GM21529 (cell line): ENCODE data around the gene AUNIP.

Experiments used
- ATAC-seq: cut with Tn5 transposase; IDR thresholded peaks from one replicate; pipeline ENCODE4 v1.9.1; 2021; ENCODE audit not compliant: unreplicated experiment

Gene AUNIP

DNA sequence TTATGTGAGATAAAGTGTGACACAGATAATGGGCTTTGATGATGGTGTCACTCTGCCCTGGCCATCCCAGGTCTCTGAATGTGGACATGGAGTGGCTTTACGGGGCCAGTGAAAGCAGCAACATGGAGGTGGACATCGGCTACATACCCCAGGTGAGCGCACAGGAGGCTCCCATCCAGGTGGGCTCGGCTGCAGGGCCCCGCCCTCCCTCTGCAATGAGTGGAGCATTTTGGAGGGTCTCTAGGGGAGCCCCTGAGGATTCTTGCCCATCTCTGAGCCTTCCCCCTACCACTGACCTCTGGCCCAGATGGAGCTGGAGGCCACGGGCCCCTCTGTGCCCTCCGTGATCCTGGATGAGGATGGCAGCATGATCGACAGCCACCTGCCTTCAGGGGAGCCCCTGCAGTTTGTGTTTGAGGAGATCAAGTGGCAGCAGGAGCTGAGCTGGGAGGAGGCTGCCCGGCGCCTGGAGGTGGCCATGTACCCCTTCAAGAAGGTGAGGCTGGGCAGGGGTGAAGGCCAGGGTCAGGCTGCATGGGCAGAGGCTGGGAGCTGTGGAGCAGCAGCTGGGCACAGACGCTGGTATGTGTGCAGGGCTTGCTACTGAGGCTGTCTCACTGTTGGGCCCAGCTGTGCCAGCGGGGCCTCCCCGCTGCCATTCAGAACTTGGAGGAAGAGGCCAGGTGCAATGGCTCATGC, 47.7 kb downstream of the AUNIP start:
- ATAC-seq: no peak

DNA sequence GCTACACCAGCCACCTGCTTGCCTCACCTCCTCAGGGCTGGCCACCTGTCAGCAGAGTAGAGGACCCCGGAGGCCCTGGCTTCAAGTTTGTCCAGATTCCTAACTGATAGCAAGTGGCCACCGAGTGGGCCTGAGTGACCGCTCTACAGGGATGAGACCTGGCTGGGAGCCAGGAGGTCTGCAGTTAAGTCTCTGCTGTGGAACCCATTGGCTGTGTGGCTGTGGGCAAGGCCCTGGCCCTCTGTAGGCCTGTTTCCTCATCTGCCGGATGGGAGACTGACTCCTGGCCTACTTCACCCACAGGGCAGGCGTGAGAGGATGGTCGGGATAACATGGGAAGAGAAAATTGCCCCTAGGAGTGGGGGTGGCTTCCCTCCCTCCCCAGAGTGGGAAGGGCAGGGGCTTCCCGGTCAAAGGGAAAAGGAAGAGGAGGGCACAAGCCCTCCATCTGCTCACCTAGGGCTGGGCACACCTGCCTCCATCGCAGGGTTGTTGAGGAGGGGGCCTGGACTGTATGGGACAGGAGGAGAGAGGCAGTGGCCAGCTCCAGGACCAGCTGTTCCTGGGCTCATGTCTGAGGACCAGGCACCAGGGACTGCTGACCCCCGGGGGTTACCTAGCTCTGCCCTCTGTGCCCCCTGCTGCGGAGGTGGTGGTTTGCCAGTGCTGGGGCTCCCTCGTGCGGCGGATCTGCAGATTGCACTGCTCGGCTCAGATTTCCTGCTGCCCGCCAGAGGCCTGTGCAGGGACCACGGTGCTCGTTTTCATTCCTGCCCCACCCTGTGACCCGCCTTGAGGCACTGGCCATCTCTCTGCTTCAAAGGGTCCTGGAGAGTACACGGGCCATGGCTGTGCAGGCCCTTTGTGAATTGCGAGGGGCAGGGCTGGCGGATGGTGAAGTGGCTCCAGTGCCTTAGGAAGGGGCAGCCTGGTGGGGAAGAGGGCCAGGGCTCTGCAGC, 48.6 kb downstream of the AUNIP start:
- no peak for ATAC-seq

DNA sequence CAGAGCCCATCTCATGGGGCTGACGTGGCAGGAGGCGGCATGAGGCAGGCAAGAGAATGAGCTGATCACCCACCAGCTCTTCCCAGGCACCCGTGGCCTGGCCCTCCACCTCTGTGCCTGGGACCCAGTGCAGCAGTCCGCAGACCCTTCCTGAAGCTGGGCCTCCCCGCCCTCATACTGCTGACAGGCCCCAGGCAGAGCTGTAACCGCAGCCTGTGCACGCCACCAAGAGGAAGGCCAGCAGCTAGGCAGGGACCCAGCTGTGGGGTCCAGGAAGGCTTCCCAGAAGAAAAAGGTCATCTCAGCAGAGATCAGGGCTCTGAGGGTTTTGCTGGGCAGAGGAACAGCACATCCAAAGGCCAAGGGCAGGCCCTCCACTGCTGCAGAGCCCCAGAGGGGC, 49.3 kb downstream of the AUNIP start:
- ATAC-seq: no peak

DNA sequence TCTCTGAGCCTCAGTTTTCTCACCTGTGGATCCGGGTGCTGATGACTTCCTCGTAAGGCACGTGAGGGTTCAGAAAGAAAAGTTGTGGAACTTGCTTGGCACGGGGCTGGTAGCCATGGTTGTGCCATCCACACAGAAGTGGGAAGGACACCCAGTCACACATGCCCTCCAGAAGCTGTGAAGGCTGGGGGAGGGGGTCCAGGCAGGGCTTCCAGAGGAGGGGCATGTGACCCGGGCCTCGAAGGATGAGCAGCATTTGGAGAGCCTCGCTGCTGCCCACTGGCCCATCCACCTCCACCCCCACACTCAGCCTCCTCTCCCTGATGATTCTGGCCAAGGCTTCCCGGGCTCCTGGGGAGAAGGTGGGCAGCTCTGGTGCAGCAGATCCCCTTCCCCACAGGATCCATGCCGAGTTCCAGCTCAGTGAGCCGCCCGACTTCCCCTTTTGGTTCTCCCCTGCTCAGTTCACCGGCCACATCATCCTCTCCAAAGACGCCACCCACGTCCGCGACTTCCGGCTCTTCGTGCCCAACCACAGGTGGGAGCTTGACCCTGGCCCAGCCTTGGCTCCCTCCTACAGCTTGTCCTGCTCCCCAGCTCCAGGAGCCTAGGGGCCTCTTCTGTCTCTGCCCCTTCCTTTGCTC, 49.9 kb downstream of the AUNIP start:
- ATAC-seq: no peak

DNA sequence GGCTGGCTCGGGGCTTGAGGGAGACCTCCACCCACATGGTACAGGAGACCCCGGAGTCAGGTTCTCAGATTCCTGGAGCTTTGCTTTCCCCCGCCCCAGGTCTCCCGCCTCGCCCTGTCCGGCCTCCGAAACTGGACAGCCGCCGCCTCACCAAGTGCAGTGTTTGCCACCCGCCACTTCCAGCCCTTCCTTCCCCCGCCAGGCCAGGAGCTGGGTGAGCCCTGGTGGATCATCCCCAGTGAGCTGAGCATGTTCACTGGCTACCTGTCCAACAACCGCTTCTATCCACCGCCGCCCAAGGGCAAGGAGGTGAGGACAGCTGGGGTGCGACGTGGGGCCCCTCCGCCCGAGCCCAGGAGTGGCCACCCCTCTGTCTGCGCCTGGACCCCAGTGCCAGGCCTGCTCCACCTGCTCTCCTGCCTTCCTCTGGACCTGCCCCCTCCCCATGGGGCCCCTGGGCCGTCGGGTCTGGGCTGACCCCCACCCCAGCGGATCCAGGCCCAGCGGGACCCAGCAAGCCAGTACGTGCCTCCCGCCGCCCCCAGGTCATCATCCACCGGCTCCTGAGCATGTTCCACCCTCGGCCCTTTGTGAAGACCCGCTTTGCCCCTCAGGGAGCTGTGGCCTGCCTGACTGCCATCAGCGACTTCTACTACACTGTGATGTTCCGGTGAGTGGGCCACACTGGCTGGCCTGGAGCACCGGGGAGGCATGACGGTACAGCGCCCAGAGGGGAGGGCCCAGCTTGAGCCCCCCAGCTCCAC, 50.6 kb downstream of the AUNIP start:
- ATAC-seq: no peak

DNA sequence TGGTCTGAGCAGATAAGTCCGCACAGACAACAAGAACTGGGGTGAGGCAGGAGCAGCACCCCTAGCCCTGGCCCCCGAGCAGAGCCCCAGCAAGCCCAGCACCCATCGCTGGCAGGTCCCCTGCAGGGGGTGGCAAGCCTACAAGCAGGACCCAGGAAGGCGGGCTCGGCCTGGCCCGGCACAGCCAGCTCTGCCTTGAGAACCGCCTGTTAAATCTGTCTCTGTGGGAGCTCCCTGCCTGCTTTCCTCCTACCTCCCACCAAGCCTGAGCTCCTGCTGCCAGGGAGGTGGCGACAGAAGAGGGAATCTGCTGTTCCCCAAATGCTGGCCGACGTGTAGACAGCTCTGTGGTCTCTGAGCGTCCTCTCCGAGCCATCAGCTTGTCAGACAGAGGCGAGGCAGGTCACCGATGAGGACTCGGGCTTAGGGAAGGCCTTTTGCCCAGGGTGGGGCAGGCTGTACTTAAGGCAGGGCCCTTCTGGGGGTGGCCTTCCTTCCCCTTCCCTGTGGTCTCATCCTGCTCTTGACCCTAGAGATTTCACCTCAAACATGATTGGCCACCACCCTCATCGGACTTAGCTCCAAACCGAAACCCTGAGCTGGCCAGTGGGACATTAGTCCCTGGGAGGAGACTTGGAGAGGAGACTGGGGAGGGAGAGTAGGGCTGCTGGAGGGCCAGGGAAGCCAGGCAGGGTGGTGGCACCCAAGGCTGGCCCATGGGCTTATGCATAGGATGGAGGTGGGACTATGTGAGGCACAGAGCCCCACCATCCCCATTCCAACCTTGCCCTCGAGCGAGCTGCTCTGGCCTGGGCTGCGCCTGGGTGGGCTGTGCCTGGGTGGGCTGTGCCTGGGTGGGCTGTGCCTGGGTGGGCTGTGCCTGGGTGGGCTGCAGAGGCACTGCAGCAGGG, 51.5 kb downstream of the AUNIP start:
- ATAC-seq: no peak

DNA sequence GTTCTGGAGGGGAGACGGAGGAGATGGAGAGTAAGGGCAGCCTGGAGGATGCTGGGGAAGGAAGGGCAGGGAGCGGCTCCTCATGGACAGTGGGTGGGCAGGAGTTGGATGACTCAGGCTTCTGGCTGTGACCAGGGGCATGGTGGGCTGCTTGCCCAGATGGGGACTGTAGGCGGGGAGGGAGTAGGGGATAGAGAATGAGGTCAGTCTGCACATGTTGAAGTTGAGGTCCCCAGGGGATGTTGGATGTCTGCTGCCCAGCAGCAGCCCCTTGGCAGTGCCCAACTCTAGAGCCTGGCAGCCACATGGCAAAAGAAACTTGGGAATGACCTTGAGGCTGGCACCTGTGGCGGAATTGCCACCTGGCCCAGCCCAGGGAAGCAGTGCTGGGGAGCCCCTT, 52.8 kb downstream of the AUNIP start:
- no peak for ATAC-seq

DNA sequence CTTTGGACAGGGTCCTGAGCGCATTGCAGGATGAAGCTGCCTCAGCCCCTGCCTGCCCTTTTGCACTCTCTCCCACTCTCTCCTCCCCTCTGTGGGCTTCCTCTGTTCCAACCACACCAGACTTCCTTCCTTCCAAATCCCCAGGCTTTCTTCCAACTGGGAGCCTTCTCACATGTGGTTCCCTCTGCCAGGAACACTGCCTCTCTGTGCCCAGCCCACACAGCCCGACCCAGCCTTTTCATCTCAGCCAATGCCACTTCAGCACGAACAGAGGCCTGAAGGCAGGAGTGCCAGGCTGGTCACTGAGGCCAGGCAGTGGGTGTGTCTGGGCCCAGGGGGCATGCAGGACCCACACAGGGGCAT, 53.4 kb downstream of the AUNIP start:
- ATAC-seq: no peak

DNA sequence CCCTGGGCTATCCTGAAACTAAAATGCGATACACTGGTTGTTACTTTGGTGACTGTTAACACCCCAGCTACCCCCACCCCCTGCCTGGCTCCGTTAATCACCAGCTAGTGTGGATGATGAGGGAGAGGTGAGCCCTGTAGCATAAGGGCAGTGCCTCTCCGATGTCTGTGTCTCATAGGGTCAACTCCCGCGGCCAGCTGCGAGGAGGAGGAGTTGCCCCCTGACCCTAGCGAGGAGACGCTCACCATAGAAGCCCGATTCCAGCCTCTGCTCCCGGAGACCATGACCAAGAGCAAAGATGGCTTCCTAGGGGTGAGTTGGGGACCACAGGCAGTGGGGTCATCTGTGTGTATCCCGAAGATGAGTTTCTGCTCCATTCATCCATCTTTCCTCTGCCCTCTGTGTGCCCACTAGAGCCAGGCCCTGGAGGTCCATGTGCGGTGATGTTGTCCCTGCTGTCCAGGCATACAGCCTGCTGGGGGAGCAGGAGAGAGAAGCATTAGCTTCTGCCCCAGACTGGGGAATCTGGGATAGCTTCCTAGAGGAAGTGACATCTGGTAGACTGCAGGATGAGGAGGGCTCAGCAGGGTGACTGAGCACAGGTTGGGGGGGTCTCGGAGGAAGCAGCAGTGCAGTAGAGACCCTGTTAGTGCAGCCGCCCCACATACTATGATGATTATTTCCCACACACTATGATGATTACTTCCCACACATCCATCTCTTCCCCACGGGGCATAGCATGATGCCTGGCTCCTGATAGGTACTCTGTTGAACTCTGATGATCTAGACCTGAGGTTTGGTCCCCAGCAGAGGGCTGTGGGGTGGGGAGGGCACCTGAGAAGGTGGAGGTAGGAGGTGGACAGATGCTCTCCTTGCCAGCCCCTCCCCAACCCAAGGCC, 54.0 kb downstream of the AUNIP start:
- no peak for ATAC-seq

DNA sequence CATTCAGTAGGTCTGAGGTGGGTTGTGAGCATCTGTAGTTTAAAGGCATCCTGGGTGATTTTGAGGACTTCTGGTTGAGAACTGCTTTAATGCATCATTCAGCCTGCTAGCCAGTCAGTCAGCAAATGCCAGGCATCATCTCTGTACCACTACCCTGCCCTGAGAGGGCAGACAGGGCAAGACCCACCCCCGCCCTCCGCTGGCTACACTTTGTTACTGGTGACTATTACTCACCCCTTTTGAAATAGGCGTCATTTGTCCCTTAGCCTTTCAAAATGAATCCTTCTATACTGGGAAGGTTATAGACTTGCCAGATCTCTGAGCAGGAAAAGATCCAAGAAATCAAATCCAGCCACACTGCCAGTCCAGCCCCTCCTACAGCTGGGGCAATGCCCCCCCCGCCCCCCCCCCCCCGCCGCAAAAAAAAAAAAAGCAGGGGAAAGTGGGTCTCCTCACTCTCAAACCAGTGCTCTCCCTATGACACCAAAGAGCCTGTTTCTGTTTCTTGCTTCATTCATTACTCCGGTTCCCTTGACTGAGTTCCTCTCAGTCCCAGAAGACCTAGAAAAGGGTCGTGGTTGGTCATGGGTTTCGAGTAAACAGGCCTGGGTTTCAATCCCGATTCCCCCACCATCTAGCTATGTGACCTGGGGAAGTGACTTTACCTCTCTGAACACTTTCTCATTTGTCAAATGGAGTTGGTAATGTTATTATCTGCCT, 54.9 kb downstream of the AUNIP start:
- peak; percentile 61 for ATAC-seq

DNA sequence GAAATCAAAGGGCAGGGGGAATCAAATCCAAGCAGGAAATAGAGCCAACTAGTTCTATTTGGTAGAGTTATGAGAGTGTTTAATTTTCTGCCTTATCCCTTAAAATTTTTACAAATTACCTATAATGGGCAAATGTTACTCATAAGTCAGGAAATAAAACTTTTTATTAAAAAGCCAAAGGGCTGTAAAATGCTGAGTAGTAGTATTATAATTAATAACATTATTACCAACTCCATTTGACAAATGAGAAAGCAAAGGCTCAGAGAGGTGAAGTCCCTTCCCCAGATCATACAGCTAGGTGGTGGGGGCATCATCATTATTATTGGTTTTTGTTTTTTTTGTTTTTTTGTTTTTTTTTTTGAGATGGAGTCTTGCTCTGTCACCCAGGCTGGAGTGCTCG, 55.9 kb downstream of the AUNIP start:
- ATAC-seq: no peak

DNA sequence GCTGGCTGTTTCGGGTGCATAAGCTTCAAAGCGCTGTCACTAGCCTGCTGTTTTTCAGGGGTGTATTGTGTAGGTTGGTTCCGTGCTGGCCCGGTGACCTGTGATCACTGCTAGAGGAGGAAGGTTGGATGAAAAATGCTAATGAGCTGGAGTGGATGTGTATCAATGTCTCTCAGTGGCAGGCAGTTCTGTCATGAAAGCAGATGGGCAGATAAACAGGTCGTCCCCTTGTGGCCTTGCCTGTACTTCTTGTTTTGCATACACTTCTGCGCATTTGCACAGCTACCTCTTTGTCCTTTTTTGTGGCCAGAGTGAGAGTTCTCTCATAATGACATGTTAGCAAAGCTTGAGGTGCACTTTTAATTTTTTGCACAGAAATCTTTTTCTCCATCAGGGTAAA, 56.3 kb downstream of the AUNIP start:
- ATAC-seq: peak; percentile 56

DNA sequence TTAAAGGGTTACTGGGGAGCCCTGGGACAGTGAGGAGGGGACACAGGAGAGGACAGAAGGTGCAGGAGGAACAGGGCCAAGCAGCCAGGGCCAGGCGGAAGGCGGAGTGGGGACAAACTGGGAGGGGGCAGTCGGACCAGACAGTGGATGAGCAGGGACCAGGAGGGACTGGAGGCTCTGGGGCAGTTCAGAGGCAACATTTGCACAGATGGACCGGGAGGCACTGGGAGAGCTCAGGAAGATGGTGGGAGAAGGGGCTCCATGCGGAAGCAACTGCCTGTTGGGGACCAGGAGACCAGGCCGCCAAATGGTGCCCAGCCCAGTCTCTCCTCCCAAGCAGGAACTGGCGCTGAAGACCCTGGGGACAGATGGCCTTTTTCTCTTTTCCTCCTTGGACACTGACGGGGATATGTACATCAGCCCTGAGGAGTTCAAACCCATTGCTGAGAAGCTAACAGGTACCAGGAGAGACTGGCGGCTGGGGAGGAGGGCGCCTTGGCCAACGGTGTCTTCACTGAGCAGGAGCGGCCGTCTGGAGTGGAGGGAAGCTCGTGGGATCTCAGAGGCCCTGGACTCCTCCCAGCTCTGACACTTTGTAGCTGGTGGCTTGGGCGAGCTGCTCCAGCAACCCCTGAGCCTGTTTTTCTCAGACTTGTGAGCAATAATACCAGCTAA, 58.4 kb downstream of the AUNIP start:
- ATAC-seq: no peak

DNA sequence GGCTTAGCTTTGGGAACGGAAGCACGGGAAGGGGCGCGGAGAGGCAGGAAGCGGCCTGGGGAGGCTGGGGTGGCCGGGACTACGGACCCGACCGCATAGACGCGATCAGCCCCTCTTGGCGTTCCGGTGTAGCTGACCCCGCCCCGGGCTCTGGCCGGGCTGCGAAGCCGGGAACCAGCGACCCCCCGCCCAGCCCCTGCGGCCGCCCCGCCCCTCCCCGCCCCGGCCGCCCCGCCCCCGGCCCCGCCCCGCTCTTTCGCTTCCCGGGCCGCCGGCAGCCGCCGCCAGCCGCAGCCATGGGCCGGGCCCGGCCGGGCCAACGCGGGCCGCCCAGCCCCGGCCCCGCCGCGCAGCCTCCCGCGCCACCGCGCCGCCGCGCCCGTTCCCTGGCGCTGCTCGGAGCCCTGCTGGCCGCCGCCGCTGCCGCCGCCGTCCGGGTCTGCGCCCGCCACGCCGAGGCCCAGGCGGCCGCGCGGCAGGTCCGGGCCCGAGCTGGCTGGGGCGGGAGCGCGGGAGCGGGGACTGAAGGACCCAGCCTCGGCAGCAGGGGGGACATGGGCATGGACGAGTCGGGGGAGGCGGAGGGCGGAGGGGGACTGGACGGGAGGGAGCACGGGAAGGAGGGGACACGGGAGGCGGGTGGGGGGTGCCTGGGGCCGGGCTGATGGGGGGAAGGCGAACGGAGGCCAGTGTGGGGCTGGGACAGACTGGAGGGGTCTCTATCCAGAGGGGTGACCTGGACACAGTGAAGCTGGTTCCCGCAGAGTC, 59.1 kb downstream of the AUNIP start, which contains the start of gene SELENON:
TSS of gene SELENON (plus strand) at position 259 of the 768 bp plus-strand sequence. CDS start at position 297, 38 bp downstream.
- ATAC-seq: no peak

DNA sequence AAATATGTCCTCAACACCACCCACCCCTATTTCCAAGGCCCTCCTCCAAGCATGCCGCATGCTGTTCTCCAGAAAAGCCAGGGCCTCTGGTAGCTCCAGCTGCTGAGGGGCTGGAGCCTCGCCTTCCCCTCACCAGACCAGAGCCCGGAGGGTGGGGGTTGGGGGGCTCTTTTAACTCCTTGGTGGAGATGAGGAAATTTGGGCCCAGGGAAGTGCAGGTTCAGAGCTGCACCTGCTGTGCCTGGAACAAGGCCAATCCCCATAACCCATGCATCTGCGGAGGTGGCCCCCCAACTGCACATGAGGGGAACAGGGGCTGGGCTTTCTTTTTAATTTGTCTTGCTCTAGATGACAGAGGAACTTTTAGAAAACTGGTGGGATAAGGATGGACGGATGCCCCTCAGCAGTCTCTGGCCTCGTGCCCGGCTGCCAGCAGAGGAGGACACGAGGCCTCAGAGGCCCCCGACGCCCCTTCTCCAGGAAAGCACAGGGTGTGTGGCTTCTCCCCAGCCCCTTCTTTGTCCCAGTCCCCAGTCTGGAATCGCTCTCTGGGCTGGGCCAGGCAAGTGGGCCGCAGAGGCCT, 59.8 kb downstream of the AUNIP start:
- ATAC-seq: no peak

DNA sequence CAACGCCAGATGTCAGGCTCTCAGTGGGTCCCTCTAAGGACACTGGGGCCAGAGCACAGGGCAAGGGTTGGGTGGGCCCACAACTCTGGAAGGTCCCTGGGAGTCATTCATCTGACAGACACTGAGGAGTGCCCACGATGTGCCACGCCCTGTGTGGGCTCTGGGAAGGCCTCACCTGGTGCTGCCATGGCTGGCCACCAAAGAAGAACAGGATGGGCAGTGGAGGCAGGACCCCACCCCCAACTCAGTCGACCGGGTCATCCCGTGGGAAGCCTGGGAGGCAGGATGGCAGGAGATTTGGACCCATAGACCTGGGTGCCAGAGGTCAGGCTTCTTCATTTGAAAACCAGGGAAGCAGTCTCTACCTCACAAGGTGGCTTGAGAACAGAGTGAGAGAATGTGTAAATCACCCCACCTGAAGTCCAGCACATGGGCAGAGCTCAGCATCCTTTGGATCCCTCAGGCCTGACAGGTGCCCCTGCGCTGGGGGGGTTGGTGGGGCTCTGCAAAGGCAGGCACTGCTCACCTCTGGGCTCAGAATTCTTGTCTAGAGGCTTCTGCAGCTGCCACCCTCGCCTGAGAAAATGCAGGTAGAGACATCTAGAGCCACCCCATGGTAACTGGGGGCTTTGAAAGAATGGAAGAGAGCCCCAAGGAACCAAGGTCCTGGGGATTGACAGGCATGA, 60.4 kb downstream of the AUNIP start:
- ATAC-seq: no peak
